Activated T-helper 1 cell treated with anti-CD3 and anti-CD28 coated beads, Interleukin-2, amount 50 U/mL, for 16 hours (primary cell): Measurements from ENCODE around the gene RPL10A.

Source experiments
- DNase-seq, 2 donors: peaks; one replicate each; pipeline ENCODE4 v3.0.0-alpha.2; 2020; ENCODE audit warnings: low read depth in 1 of 2, low spot score in 1 of 2

RPL10A gene

DNA sequence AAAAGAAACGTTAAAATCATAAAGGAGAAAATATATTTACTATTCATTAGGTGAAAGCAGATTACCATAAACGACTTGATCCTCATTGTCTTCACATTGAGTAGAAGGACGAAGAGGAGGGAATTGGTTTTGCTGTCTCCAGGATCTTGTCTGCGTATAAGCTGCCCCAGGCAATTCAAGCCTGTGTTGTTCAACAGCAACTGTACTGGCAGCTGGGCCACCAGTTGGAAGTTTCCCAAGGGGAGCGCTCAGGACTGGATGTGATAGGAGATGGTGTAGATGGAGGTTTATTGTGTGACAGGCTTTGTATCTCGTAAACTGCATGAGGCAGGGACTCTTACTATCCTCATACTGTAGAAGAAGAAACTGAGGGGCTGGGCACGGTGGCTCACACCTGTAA, 20.0 kb upstream of the RPL10A start:
- no peak for DNase-seq

DNA sequence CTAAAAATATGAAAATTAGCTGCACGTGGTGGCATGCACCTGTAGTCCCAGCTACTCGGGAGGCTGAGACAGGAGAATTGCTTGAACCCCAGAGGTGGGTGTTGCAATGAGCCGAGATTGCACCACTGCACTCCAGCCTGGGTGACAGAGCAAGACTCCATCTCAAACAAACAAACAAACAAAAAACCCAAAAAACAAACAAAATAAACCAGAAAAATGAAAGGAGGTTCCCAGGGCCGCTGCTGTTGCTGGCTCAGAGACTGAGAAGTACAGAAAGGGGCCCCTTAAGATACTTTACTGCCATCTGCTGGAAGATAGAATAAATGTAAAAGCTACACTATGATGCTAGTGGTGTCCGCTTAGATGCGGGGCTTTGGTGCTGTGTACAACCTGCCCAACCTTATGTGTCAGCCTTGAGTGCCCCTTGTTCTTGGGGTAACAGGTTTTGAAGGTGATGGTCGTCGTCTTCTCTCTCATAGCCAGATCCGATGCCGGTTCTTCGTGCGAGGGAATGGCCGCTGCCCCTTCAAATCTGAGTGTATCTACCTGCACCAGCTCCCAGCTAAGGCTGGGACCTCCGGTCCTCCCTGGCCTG, 18.8 kb upstream of the RPL10A start:
- DNase-seq = no peak

DNA sequence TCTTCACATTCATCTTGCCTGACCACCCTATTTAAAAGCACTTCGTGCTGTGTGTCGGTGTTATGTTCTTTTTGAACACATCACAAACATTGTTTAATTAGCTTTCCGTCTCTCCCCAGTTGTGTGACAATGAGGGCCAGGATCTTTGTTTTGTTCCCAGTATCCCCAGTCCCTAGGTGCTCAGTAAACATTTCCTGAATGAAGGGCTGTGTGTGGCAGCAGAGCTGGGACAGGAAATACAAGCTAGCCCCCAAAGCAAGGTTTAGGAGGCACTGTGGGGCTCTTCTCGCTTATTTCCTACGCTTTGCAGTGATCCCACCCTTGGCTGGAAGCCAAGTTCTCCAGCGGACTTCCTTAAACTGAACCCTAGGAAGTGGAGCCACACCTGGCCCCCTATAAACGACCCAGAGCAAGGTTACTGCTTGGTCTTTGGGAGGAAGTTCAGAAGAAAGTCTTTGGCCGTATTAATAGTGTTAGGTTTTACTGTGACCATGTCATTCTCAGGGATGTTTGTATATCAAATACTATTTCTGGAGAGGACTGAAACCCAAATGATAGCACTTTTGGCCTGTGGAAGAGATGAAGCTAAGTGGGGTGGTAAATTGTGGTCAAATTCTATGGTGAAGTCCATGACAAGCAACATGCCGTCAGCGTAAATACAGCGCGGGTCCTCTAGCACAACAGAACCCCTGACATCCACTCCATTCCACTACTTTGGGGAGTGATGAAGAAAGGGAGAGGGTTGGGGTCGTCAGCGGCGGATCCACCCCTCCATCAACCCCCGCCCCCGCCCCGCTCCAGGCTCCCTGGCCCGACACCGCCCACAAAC, 16.6 kb upstream of the RPL10A start:
- DNase-seq = no peak

DNA sequence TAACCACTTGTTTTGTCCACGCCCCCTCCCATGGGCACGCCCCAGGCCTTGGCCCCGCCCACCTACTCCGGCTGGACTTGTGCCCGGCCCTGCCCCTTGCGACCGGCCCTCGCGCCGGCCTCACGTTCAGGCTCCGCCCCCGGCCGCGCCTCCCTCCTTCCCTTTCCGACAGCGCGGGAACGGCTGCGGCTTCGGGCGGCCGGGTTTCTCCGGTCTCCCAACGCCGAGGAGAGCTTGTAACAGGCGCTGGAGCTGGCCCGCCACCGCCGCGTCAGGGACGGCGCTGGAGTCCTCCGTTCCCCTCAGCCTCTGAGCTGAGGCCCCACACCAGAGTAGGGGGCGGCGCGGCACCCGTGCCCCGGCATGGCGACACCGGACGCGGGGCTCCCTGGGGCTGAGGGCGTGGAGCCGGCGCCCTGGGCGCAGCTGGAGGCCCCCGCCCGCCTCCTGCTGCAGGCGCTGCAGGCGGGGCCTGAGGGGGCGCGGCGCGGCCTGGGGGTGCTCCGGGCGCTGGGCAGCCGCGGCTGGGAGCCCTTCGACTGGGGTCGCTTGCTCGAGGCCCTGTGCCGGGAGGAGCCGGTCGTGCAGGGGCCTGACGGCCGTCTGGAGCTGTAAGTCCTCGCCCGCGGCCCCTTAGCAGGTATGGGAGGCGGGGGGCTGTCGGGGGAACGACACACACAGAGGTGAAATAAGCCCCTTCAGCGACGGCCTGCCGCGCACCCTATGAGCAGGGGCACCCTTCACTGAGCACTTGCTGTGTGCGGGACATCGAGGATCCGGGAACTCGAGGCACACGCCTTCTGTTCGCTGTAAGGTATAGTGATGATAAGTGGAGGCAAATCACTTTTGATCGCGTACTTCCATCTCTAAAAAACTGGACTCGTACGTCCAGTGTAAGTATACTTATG, 15.8 kb upstream of the RPL10A start, which contains the start of gene FANCE:
FANCE (plus strand) TSS at position 156 of the 908 bp plus-strand sequence; CDS start at position 364, 208 bp downstream.
- peak; percentile 79 to 86 for DNase-seq

DNA sequence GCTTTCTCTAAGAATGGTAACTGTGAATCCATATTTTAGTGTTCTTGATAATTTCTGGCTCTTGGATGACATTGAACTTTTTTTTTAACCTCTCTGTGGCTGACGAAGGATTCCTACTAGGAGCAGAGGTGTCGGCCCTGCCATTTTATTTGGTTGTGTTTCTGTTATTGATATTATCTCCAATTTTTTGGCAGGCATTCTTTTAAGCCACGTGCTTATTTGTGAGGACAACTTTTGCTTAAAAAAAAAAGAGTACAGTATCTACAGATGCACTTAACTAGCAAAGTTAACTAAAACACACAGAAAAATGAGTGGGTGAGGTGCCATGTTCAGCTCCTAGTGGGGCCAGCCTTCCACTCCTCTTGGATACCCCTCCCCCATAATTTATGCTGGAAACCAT, 15.0 kb upstream of the RPL10A start:
- DNase-seq = no peak

DNA sequence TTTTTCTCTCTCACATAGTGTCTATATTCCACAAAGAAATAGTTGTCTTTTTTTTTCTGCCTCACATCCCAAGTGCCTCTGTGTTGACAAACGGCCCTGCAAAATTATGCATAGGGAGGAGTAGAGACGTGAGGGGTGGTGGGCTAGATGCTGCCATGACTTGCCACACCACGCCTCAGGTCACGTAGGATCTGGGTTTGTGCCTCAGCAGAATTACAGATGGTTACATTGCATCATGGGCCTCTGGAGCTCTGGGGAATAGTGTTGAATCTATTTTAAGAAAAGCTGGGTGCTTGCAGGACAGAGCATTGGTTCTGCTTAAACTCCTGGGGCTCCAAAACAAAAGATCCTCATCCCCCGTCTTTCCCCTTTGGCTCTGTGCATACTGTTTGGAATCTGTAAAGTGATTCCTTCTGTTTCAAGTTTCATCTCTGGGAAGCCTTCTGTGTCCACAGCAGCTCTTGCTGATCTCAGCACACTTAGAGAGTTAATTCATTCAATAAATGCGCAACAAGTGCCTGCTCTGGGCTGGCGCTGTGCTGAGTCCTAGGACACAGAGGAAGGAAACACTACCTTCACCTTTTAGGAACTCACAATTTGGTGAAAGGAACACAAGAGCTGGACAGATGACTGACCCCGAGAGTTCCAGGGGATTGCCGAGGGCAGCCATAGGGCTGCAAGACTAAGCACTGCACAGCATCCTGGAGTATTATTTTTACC, 13.7 kb upstream of the RPL10A start:
- DNase-seq = no peak

DNA sequence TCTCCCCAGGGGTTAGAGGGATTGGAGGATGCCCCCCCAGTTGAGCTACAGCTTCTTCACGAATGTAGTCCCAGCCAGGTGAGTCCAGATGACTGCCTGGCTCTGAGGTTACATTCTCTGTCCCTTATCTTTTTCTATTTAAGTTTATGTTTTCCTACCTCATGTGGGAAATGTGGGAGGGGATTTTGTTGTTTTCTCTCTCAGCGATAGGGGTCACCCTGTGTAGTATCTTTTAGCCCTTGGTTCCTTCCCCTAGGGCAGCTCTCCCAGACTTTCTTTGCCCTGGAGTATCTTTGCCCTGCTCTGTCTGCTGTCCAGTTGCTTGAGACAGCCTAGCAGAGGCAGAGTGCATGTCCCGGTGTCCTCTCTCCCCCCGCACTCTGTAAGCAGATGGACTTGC, 10.3 kb upstream of the RPL10A start:
- no peak for DNase-seq

DNA sequence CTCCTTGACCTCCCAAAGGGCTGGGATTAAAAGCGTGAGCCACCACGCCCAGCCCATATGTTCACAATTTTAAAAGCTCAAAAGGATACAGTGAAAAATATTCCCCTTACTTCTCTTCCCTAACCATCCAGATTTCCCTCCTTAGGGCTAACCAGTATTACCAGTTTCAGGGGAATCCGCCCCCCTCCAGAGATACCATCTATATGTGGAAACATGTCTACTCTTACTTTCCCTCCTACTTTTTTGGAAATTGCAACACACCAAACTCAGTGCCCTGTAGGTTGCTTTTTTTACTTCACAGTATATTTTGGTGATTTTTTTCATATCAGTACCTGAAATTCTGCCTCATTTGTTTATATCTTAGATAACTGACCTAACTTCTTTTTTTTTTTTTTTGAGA, 6.9 kb upstream of the RPL10A start:
- DNase-seq = no peak

DNA sequence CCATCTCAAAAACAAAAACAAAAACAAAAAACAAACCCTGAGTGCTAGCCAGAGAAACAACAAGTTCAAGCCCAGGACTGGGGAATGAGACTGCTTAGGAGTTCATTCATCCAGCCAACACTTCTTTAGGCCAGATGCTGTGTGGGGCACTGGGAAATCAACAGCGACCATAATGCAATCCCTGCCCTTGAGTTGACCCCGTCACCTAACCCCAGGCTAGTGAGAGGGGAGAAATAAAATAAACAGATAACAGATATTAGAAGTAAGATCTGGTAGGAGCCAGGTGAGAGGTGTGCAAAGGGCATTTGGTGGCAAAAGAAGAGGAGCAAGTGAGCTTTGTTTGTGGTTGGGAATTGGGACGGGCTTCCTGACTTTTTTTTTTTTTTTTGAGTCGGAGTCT, 4.9 kb upstream of the RPL10A start:
- DNase-seq = no peak

DNA sequence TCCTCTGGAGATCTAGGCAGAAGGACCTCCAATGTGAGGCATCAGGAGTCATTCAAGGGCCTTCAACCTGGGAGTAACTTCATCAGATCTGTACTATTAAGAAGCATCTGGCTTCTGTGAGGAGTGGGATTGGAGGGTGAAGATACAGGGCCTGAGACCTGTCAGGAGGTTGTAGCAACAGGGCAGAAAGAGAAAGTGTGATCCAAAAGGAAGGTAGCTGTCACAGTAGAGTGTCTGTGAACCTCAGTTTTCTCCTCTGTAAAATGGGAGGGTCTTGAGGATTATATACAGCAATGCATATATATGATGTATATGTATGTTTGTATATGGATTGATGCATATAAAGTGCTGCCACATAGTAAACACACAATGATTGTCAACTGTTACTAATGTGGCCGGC, 2.6 kb upstream of the RPL10A start:
- DNase-seq = no peak

DNA sequence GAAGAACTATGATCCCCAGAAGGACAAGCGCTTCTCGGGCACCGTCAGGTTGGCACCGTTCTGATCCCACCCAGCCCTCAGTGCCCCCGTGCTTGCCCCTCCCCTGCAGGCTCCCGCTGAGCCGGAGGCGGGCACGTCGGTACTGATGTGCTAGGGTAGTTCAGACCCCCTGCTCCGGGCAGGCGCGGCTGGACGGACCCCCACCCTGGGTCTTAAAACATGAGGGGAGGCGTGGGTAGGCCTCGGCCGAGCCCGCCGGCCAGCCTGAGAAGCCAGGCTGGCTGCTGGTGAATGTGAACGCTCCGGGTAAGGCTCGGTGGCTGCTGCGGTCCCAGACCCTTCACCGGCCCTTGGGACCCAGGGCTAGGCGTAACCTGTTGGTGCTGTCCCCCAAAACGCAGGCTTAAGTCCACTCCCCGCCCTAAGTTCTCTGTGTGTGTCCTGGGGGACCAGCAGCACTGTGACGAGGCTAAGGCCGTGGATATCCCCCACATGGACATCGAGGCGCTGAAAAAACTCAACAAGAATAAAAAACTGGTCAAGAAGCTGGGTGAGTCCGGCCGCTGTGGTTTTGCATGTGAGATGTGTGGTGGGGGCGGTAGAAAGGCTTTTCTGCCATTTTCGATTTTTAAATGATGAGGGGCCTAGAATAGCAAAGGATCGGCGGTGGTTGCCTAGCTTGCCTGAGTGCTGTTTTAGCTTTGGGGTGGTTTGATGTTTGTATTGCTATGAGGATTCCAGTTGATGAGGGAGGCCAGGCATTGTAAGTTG, 964 bp downstream of the RPL10A start:
- no peak for DNase-seq

DNA sequence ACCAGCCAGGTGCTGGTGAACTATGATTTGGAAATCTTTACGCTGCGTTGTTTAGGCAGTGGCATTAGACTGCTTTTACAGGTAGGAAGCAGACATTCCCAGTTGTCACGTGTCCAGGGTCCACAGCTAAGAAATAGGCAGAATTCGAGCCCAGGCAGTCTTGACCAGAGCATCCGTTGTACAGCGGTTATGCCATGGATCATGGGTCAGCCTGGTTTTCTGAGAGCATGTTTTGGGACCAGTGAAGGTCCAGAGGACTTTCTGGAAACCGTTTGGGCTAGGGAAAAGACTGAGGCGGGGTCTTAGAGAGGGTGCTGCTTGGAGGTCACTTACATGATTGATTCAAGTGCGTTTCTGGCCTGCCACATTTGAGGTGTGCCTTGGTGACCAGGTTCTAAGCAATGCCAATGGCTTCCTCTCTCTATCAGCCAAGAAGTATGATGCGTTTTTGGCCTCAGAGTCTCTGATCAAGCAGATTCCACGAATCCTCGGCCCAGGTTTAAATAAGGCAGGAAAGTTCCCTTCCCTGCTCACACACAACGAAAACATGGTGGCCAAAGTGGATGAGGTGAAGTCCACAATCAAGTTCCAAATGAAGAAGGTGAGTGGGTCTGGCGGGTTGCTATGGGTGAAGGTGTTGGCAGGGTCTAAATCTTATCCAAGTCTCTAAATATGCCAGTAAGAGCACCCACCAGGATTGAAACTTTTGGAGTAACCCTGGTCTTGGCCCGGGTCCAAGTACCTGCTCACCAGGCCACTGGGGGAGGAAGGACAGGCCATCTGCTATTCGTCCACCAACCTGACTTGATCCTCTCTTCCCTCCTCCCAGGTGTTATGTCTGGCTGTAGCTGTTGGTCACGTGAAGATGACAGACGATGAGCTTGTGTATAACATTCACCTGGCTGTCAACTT, 1.8 kb downstream of the RPL10A start:
- DNase-seq = no peak

DNA sequence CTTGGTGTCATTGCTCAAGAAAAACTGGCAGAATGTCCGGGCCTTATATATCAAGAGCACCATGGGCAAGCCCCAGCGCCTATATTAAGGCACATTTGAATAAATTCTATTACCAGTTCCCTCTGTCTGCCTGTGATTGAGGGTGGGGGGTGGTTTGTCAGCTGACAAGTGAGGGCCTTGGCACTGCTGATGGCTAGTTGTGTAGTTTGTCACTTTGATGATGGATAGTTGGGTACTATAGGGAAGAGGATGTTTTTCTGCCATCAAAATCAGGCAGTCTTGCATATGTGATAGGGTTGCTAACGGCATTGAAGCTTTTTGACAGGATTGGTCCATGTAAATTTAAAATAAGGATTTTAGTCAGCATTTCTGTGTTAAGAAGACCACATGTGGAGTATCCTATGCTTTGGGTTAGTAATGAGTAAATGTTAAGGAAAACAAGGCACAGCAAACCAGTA, 2.5 kb downstream of the RPL10A start:
- no peak for DNase-seq

DNA sequence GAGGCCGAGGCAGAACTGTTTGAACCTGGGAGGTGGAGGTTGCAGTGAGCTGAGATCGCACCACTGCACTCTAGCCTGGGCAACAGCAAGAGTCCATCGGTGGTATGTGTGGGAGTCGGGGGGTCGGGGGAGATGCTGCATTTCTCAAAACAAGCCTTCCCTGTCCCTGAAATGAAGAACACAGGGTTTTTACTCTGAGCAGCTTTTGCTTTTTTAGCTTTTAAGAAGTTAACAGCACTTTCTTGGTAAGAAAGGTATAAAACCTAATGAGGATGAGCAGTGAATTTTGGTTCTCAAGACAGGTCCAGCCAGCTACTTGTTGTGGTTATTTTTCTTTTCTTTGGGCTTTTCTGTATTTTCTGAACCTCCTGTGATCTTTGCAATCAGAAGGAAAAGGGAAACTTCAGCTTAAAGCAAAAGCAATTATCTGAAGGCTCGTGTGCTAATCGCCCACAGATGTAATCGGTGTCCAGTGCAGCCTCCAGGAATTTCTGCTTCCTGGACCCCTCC, 3.7 kb downstream of the RPL10A start:
- no peak for DNase-seq

DNA sequence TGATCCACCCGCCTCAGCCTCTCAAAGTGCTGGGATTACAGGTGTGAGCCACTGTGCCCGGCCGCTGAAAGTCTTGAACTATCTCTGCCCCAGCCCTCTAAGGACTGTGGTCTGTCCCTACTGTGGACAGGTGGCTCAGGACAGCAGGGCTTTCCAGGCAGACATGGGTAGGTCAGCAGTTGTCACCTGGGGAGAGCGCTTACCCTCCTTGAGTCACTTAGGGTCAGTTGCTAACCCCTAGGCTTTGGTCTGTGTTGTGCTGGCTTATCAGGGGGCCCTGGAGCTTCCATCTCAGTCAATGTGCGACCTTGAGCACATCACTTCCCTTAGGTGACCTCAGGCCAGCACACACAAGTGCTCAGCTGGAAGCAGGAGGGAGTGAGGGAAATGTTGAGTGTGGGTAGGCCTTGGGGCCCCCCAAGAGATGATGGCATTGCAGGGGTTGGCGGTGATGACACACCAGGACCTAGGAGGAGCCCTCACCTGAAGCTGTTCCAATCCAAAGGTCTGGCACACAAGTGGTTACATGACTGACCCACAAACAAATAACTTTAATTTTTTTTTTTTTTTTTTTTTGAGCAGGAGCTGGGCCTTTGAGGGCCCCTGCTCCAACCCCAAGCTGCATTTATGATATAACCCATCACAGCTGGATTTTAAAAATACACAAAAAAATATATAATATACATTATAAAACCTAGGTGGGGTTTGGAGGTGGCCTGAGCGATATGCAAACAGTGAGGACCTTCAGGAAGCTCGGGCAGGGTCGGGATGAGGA, 5.1 kb downstream of the RPL10A start:
- DNase-seq = no peak

DNA sequence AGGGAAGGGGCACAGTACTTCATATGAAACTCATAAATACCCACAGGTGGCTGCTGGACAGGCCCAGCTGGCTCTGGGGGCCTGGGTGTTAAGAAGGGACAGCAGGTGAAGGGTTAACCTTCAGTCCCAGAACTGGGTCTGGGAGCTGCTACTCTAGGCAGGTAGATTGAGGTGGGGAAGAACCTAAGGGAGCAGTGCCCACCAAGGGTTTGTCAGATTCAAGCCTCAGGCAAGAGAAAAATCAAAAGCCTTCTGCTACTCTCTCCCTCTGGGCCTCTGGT, 5.6 kb downstream of the RPL10A start:
- DNase-seq = no peak

DNA sequence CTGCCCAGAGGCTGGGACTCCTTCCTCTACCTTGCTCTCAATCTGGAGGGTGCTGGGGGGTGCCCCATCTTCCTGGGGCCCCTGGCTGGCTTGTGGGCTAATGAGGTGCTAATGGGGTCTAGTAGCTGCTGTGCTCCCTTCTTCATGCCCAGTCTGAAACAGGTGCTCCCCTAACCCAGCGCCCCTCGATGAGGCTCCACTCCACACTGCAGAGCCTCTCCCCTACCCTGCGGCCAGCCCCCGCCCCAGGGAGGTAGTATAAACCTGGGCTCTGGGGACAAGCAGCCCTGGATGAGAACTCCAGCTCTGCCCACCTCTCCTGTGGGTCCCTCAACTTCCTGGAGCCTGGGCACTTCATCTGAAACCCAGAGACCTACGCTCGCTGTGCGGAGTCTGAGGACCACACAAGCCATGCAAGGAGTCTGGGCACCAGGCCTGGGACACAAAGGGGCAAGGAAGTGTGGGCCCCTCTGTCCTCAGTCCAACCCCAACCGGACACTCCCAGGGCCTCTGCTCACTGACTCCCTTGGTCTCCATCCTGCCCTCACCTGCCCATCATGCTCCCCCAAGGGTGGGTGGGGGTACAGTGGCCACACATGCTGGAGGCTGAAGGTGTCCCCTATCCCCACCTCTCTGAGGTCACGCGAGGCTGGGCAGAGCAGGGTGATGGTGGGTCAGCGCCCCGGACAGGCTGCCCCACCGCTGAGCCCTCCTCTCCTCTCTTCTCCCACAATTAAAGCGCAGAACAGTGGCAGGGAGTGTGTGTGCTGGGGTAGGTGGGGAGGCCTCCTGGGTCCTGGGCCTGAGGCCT, 6.1 kb downstream of the RPL10A start:
- DNase-seq = no peak
